GM13976 (cell line): ENCODE results near the gene MAPK1.
A peak's percentile ranks its signal among the peaks of the same experiment; 100 is the strongest.
"Not testable (repeated sequence)": the region's sequence is repeated elsewhere in the genome, so short reads cannot be mapped to it uniquely, and the experiment has no call there.

Source experiments
- DNase-seq: peaks from one replicate; pipeline ENCODE4 v3.0.0; 2012; ENCODE audit warnings: low spot score
- CTCF ChIP-seq: IDR thresholded peaks from 2 replicates; pipeline ENCODE4 v1.5.1; 2012; ENCODE audit warnings: borderline replicate concordance, mild to moderate bottlenecking; ENCODE audit not compliant: insufficient read depth; ENCODE audit errors: extremely low read depth, missing control alignments, control extremely low read depth
- in situ Hi-C: fragments of 300-500 bp; cut with MboI; formaldehyde crosslinking; loops from one replicate; pipeline ENCODE4 v1.12.0; 2022; ENCODE audit warnings: low sequenced_read_pairs, mixed read lengths, inconsistent platforms; ENCODE audit not compliant: unreplicated experiment

Gene MAPK1

DNA sequence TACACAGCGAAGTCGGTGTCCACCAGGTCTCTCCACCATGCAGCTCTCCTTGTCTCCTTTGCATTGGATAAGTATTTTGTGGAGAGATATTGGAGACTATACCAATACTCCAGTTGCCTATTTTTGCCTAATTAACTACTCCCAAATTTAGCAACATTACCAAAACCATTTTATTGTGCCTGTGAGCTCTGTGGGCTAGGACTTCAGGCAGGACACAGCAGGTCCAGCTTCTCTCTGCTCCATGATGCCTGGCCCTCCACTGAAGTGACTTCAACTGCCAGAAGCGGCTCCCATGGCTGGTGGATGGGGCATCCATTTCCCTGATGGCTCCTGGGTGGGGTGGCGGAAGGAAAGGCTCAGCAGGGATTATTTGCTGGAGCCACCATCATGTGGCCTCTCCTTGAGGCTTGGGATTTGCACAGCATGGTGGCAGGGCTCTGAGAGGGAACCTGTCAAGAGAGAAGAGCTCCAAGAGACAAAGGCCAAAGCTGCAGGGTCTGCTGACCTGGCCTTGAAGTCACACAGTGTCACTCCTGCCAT, 36.9 kb upstream of the MAPK1 start:
- TF ChIP-seq CTCF = no peak
- no peak for DNase-seq
- in situ Hi-C loops = no loop called here

DNA sequence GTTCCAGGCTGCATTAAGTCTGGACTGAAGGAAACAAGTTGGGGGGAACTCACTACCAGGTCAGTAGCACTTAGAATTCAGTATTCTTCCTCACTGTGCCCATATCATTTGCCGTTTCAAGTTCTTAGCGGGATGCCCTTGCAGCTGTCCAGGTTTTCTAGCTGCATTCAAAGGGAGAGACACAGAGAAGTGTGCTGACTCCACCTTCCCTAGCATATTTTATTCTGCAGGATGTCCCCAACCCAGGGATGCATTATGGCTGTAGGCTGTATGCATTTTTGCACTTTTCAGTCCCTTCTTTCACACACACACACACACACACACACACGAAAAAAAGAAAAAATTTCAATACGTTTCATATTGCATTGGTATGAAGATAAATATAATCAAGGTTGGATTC, 35.8 kb upstream of the MAPK1 start:
- in situ Hi-C loops = no loop called here

DNA sequence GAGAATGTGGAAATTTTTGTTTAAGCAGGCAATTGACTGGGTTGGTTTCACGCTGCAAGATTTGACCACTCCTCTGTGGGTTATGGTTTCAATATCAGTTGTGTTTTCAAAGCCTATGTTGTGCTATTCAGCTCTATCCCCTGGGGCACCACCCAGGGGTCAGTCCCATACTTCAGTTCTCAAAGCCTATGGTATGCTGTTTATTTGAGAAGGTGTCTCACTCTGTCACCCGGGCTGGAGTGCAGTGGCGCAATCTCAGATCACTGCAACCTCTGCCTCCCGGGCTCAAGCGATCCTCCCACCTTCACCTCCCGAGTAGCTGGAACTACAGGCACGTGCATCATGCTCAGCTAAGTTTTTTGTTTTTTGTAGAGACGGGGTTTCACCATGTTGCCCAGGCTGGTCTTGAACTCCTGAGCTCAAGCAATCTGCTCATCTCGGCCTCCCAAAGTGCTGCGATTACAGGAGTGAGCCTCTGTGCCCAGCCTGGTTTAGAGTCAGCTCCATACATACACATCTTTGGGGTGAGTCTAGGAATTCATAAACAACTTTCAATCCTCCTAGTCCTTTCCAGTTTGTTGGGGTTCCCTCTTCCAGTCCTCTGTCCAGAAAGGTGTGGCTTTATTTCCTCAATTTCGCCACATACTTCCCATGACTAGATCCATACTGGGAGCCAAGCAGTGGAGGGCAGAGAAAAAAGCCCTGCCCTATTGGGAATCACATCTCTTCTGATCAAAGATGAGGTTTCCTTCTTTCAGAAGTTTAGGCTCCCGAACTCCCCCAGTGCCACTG, 35.0 kb upstream of the MAPK1 start:
- peak; percentile 55 for DNase-seq
- in situ Hi-C loops = no loop called here
- TF ChIP-seq CTCF = no peak

More for the DNA sequence above, 35.8 kb upstream of the MAPK1 start:
- DNase-seq = no peak
- no peak for TF ChIP-seq CTCF

DNA sequence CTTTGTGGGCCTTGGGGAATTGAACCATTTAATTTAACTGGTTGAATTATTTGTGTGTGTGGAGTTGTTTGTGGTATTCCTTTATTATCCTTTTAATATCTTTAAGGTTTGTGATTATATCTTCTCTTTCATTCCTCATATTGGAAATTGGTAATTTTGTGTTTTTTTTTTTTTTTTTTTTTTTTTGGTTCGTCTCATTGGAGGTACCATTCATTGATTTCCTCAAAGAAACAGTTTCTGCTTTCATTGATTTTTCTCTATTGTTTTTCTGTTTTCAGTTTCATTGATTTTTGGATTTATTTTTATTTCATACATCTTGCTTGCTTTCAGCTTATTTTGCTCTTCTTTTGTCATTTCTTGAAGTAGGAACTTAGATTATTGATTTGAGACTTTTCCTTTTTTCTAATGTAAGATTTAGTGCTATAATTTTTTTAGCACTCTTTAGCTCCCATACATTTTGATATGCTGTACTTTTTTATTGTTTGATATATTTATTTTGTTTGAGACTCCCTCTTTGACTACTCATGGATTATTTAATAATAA, 31.0 kb upstream of the MAPK1 start:
- in situ Hi-C loops = no loop called here
- TF ChIP-seq CTCF = no peak
- DNase-seq = no peak

DNA sequence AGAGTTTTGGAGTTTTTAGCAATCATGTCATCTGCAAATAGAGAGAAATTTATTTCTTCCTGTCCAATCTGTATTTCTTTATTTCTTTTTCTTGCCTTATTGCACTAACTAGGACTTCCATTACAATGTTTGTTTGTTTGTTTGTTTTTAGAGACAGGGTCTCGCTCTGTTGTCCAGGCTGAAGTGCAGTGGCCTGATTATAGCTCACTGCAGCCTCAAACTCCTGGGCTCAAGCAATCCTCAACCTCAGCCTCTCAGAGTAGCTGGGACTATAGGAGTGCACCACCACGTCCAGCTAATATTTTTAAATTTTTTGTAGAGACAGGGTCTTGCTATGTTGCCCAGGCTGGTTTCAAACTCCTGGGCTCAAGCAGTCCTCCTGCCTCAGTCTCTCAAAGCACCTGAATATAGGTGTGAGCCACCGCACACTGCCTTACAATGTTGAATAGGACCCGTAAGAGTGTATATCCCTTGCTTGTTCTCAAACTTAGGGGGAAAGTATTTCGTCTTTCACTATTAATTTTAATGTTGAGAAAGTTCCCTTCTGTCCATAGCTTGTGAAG, 29.6 kb upstream of the MAPK1 start:
- in situ Hi-C loops = no loop called here
- DNase-seq = no peak
- TF ChIP-seq CTCF = no peak

DNA sequence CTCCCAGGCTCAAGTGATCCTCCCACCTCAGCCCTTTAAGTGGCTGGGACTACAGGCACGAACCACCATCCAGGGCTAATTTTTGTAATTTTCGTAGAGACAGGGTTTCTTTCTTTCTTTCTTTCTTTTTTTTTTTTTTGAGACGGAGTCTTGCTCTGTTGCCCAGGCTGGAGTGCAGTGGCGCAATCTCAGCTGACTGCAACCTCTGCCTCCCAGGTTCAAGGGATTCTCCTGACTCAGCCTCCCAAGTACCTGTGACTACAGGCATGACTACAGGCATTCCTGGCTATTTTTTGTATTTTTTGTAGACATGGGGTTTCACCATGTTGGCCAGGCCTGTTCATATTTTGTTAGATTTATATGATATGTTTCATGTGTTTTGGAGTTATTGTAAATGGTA, 28.8 kb upstream of the MAPK1 start:
- DNase-seq, in situ Hi-C loops: not testable (repeated sequence)

- no peak for DNase-seq
- in situ Hi-C loops = no loop called here
- no peak for TF ChIP-seq CTCF
Observed at GRCh38 chr22:21894799-21895198, 27.4 kb upstream of the MAPK1 start.
